ENCODE data around the gene BEX3. TPM values are rescaled to one million over a fixed set of nuclear protein-coding genes. Genes with fewer than 3 reads are reported as not detected.

Gene BEX3
- total RNA-seq, 1 experiment from 2014 or later = 263 TPM

- TF ChIP-seq, protein P1, sequence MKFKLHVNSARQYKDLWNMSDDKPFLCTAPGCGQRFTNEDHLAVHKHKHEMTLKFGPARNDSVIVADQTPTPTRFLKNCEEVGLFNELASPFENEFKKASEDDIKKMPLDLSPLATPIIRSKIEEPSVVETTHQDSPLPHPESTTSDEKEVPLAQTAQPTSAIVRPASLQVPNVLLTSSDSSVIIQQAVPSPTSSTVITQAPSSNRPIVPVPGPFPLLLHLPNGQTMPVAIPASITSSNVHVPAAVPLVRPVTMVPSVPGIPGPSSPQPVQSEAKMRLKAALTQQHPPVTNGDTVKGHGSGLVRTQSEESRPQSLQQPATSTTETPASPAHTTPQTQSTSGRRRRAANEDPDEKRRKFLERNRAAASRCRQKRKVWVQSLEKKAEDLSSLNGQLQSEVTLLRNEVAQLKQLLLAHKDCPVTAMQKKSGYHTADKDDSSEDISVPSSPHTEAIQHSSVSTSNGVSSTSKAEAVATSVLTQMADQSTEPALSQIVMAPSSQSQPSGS (CRISPR knock-in tag; IDR thresholded peaks at IDR 0.05; ENCODE audit: borderline replicate concordance, low read depth) = no peak
- TF ChIP-seq GRHL2 (CRISPR knock-in tag; IDR thresholded peaks at IDR 0.05; ENCODE audit: insufficient replicate concordance, severe bottlenecking) = no peak
- TF ChIP-seq SMAD4 (CRISPR knock-in tag; IDR thresholded peaks at IDR 0.05) = no peak
Measured at GRCh38 chrX:103372886-103373285, 3.5 kb upstream of the BEX3 start (continued).

GRCh38 chrX:103373581-103373980, 2.8 kb upstream of the BEX3 start:
- ATAC-seq (no peak), DNase-seq (ENCODE audit: low spot score) (no peak)
- Mint-ChIP-seq H3K27me3 (ENCODE audit: low read depth) (no peaks in the 10 kb centered on the region), H3K27ac (no peak overlapping the region), H3K9me3 (no peaks in the 10 kb centered on the region), H3K4me1 (peaks cover 13% of the 10 kb centered on the region), H3K4me3 (no peak overlapping the region), H3K36me3 (peaks cover 11% of the 10 kb centered on the region)
- POLR2A ChIA-PET = no interaction called here
- CTCF ChIA-PET = no interaction called here
- TF ChIP-seq ESRRA (CRISPR knock-in tag; IDR thresholded peaks at IDR 0.05; ENCODE audit: borderline replicate concordance) (no peak), E2F5 (CRISPR knock-in tag; IDR thresholded peaks at IDR 0.05) (no peak), AFF4 (CRISPR knock-in tag; IDR thresholded peaks at IDR 0.05; ENCODE audit: borderline replicate concordance) (no peak), ZNF232 (CRISPR knock-in tag; IDR thresholded peaks at IDR 0.05) (no peak), IRF1 (CRISPR knock-in tag; IDR thresholded peaks at IDR 0.05) (no peak), NR3C1 (CRISPR knock-in tag; conservative IDR thresholded peaks at IDR 0.05; ENCODE audit: low read depth) (no peak), USF1 (CRISPR knock-in tag; IDR thresholded peaks at IDR 0.05) (no peak), ZNF281 (CRISPR knock-in tag; IDR thresholded peaks at IDR 0.05) (no peak), ZNF396 (CRISPR knock-in tag; IDR thresholded peaks at IDR 0.05; ENCODE audit: borderline replicate concordance) (no peak), NFYB (CRISPR knock-in tag; conservative IDR thresholded peaks at IDR 0.05; ENCODE audit: low read depth) (no peak), ZNF423 (CRISPR knock-in tag; IDR thresholded peaks at IDR 0.05) (no peak)
- TF ChIP-seq, protein P1 (CRISPR knock-in tag; IDR thresholded peaks at IDR 0.05; ENCODE audit: borderline replicate concordance, low read depth) = no peak
- TF ChIP-seq, protein P2, sequence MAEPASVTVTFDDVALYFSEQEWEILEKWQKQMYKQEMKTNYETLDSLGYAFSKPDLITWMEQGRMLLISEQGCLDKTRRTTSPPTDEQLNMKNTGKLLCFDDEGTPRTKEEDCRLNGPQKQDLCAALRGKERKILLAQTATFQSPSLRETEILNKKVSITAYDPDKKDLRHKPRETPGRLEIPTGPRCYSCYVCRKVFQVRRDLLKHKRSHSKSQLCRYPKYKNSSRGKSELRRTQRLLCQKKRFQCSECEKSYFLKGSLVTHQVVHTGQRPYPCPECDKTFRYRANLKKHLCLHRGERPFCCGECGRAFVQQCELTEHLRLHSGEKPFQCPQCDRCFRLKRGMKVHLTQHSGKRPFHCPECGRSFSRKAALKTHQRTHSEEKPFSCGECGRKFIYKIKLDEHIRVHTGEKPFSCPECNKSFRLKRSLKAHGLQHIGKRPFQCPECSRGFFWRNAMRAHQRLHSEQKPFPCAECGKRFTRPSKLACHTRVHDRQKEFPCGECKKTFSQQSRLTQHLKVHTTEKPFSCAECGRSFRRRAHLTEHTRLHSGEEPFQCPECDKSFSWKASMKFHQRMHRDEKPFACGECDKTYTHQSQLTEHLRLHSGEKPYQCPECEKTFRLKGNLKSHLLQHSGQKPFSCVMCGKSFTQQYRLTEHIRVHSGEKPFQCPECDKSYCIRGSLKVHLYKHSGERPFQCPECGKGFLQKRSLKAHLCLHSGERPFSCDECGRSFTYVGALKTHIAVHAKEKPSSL (CRISPR knock-in tag; conservative IDR thresholded peaks at IDR 0.05) = no peak
- TF ChIP-seq, protein P3, sequence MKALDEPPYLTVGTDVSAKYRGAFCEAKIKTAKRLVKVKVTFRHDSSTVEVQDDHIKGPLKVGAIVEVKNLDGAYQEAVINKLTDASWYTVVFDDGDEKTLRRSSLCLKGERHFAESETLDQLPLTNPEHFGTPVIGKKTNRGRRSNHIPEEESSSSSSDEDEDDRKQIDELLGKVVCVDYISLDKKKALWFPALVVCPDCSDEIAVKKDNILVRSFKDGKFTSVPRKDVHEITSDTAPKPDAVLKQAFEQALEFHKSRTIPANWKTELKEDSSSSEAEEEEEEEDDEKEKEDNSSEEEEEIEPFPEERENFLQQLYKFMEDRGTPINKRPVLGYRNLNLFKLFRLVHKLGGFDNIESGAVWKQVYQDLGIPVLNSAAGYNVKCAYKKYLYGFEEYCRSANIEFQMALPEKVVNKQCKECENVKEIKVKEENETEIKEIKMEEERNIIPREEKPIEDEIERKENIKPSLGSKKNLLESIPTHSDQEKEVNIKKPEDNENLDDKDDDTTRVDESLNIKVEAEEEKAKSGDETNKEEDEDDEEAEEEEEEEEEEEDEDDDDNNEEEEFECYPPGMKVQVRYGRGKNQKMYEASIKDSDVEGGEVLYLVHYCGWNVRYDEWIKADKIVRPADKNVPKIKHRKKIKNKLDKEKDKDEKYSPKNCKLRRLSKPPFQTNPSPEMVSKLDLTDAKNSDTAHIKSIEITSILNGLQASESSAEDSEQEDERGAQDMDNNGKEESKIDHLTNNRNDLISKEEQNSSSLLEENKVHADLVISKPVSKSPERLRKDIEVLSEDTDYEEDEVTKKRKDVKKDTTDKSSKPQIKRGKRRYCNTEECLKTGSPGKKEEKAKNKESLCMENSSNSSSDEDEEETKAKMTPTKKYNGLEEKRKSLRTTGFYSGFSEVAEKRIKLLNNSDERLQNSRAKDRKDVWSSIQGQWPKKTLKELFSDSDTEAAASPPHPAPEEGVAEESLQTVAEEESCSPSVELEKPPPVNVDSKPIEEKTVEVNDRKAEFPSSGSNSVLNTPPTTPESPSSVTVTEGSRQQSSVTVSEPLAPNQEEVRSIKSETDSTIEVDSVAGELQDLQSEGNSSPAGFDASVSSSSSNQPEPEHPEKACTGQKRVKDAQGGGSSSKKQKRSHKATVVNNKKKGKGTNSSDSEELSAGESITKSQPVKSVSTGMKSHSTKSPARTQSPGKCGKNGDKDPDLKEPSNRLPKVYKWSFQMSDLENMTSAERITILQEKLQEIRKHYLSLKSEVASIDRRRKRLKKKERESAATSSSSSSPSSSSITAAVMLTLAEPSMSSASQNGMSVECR (CRISPR knock-in tag; IDR thresholded peaks at IDR 0.05; ENCODE audit: borderline replicate concordance) = no peak

Measured in WTC11 (cell line).